HCT116 (cell line): ENCODE results near the gene SLC25A13.

Source experiments
- CTCF ChIP-seq, 3 experiments: fragments of 200-600 bp in 1 of 3; sonication (generic) in 1 of 3; IDR thresholded peaks in 2 of 3; conservative IDR thresholded peaks in 1 of 3; 2 replicates each; pipeline ENCODE4 v1.5.1; 2012 to 2017; ENCODE audit warnings: low read depth in 2 of 3, low read length in 2 of 3, antibody characterized with exemption in 1 of 3, borderline replicate concordance in 1 of 3, control low read depth in 1 of 3, mild to moderate bottlenecking in 1 of 3, mixed read lengths in 1 of 3, mixed run types in 1 of 3, moderate library complexity in 1 of 3; ENCODE audit not compliant: insufficient read depth in 1 of 3
- EGR1 ChIP-seq: IDR thresholded peaks from 2 replicates; pipeline ENCODE4 v1.6.1; 2012; ENCODE audit warnings: low read depth
- JUND ChIP-seq: IDR thresholded peaks from 2 replicates; pipeline ENCODE4 v1.6.1; 2012
- POLR2A ChIP-seq: IDR thresholded peaks from 2 replicates; pipeline ENCODE4 v1.7.0; 2011; ENCODE audit warnings: borderline replicate concordance; ENCODE audit not compliant: insufficient read depth, insufficient read length; ENCODE audit errors: extremely low read depth
- RAD21 ChIP-seq: IDR thresholded peaks from 2 replicates; pipeline ENCODE4 v1.6.1; 2012; ENCODE audit warnings: low read depth, mild to moderate bottlenecking
- ZNF274 ChIP-seq: fragments of 200-500 bp; sonication (Bioruptor generic); IDR thresholded peaks from 2 replicates; pipeline ENCODE4 v1.6.1; 2014; ENCODE audit warnings: mild to moderate bottlenecking, low read depth, low read length, inconsistent platforms

- TF ChIP-seq RAD21 (no peak), CTCF (IDR thresholded peaks at IDR 0.05 in 2 of 3, conservative IDR thresholded peaks at IDR 0.05 in 1 of 3; ENCODE audit: borderline replicate concordance in 1 of 3, insufficient read depth in 1 of 3, low read depth in 2 of 3, low read length in 2 of 3) (no peak), EGR1 (no peak), POLR2A (no peak), JUND (no peak), ZNF274 (no peak)
These were observed 436 bp upstream of the SLC25A13 start for GRCh38 chr7:96322373-96322695.
